Hepatocyte (in vitro differentiated cells): Measurements from ENCODE around the gene ELOVL5. TPM values are rescaled to one million over a fixed set of nuclear protein-coding genes. Genes with fewer than 3 reads are reported as not detected.

Experiments
- DNase-seq: peaks from one replicate; pipeline ENCODE4 v3.0.0-alpha.2; 2016; ENCODE audit warnings: low spot score
- H2AFZ ChIP-seq: fragments of 200-600 bp; sonication (generic); 2 replicates; pipeline ENCODE4 v1.6.0; 2016; ENCODE audit warnings: antibody characterized with exemption, mild to moderate bottlenecking
- H3K27ac ChIP-seq: fragments of 200-600 bp; sonication (generic); 2 replicates; pipeline ENCODE4 v1.5.1; 2016; ENCODE audit warnings: mild to moderate bottlenecking
- H3K27me3 ChIP-seq: fragments of 200-600 bp; sonication (generic); 2 replicates; pipeline ENCODE4 v1.6.1; 2016
- H3K36me3 ChIP-seq: fragments of 200-600 bp; sonication (generic); replicated peaks from 2 replicates; pipeline ENCODE4 v1.5.1; 2016; ENCODE audit warnings: low read depth; ENCODE audit not compliant: insufficient read depth
- H3K4me1 ChIP-seq: fragments of 200-600 bp; sonication (generic); 2 replicates; pipeline ENCODE4 v1.5.1; 2016; ENCODE audit warnings: mild to moderate bottlenecking, moderate library complexity; ENCODE audit not compliant: insufficient read depth
- H3K4me2 ChIP-seq: fragments of 200-600 bp; sonication (generic); 2 replicates; pipeline ENCODE4 v1.6.0; 2016
- H3K4me3 ChIP-seq: fragments of 200-600 bp; sonication (generic); 2 replicates; pipeline ENCODE4 v1.5.1; 2016; ENCODE audit warnings: mild to moderate bottlenecking
- H3K79me2 ChIP-seq: fragments of 200-600 bp; sonication (generic); 2 replicates; pipeline ENCODE4 v1.6.0; 2017; ENCODE audit warnings: mild to moderate bottlenecking
- H3K9me2 ChIP-seq: fragments of 200-600 bp; sonication (generic); replicated peaks from 2 replicates; pipeline ENCODE4 v1.6.0; 2017; ENCODE audit warnings: mild to moderate bottlenecking; ENCODE audit not compliant: insufficient read depth
- H3K9me3 ChIP-seq: fragments of 200-600 bp; sonication (generic); 2 replicates; pipeline ENCODE4 v1.5.1; 2016; ENCODE audit warnings: low read depth, mild to moderate bottlenecking
- H4K20me1 ChIP-seq: fragments of 200-600 bp; sonication (generic); 2 replicates; pipeline ENCODE4 v1.6.0; 2016; ENCODE audit warnings: mild to moderate bottlenecking; ENCODE audit not compliant: insufficient read depth, poor library complexity, severe bottlenecking
- EZH2 ChIP-seq: fragments of 200-600 bp; sonication (generic); IDR thresholded peaks from 2 replicates; pipeline ENCODE4 v1.6.1; 2016; ENCODE audit warnings: antibody characterized with exemption, mild to moderate bottlenecking, borderline replicate concordance
- EZH2phosphoT487 ChIP-seq: fragments of 200-600 bp; sonication (generic); IDR thresholded peaks from one replicate; pipeline ENCODE4 v1.6.1; 2018; ENCODE audit warnings: antibody characterized with exemption, mild to moderate bottlenecking, low read depth, moderate library complexity; ENCODE audit not compliant: unreplicated experiment, severe bottlenecking
- WGBS: methylation state at CpG from one replicate; pipeline ENCODE4 v1.1.6; 2016; ENCODE audit warnings: low lambda C conversion rate; ENCODE audit errors: missing lambda C conversion rate; 5-methylcytosine and 5-hydroxymethylcytosine counted together
- polyA plus RNA-seq: library from polyadenylated mRNA; unstranded; fragments of >200 nt; fragmentation: Nextera tagmentation; extraction: Ambion mirVana; gene quantifications from 2 replicates; pipeline ENCODE4 v1.2.1, GENCODE V29; 2016
- total RNA-seq: library from RNA; depleted of rRNA; stranded (reverse); fragments of >200 nt; gene quantifications from 2 replicates; pipeline ENCODE4 v1.2.3, GENCODE V29; 2014
- TF ChIP-seq, protein P1 (sequence below): fragments of 200-600 bp; sonication (generic); IDR thresholded peaks from 2 replicates; pipeline ENCODE4 v1.5.1; 2016; ENCODE audit warnings: antibody characterized with exemption, mild to moderate bottlenecking; ENCODE audit not compliant: poor library complexity

The ELOVL5 gene
- total and polyA plus RNA-seq, 2 experiments from 2014 or later: 144 to 156 TPM

DNA sequence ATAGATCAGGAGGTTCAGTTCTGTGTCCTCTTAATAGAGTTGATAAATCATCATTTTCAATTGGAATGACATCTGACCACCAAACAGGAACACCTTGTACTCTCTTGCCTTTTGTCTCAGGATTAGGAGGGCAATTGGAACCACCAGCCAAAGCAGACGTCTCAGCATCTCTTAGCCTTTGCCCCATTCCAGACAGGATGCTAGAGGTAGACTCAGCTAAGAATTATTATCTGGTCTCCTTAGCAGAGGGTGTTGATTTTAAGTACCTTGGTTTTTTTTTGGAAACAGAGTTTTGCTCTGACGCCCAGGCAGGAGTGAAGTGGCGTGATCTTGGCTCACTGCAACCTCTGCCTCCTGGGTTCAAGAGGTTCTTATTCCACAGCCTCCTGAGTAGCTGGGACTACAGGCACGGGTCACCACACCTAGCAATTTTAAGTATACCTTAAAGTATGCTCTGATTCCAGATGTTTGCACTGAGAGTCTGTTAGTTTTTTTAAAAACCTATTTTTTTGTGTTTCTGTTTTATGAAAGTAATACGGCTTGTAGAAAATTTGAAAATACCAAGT lies 28.0 kb upstream of the ELOVL5 start:
- no peak for DNase-seq
- Histone ChIP-seq H3K27me3 (no peaks in the 10 kb centered on the region), H3K27ac (no peak overlapping the region), H3K4me2 (no peak overlapping the region), H4K20me1 (no peaks in the 10 kb centered on the region), H3K4me3 (no peak overlapping the region), H3K36me3 (no peaks in the 10 kb centered on the region), H3K79me2 (no peaks in the 10 kb centered on the region), H3K9me2 (no peaks in the 10 kb centered on the region), H2AFZ (no peak overlapping the region), H3K4me1 (peaks cover 14% of the 10 kb centered on the region), H3K9me3 (no peaks in the 10 kb centered on the region)
- WGBS: 82% methylated on average over 5 of the region's 5 CpGs
- TF ChIP-seq EZH2phosphoT487 (no peak), EZH2 (no peak)
- TF ChIP-seq, protein P1, sequence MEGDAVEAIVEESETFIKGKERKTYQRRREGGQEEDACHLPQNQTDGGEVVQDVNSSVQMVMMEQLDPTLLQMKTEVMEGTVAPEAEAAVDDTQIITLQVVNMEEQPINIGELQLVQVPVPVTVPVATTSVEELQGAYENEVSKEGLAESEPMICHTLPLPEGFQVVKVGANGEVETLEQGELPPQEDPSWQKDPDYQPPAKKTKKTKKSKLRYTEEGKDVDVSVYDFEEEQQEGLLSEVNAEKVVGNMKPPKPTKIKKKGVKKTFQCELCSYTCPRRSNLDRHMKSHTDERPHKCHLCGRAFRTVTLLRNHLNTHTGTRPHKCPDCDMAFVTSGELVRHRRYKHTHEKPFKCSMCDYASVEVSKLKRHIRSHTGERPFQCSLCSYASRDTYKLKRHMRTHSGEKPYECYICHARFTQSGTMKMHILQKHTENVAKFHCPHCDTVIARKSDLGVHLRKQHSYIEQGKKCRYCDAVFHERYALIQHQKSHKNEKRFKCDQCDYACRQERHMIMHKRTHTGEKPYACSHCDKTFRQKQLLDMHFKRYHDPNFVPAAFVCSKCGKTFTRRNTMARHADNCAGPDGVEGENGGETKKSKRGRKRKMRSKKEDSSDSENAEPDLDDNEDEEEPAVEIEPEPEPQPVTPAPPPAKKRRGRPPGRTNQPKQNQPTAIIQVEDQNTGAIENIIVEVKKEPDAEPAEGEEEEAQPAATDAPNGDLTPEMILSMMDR: no peak

DNA sequence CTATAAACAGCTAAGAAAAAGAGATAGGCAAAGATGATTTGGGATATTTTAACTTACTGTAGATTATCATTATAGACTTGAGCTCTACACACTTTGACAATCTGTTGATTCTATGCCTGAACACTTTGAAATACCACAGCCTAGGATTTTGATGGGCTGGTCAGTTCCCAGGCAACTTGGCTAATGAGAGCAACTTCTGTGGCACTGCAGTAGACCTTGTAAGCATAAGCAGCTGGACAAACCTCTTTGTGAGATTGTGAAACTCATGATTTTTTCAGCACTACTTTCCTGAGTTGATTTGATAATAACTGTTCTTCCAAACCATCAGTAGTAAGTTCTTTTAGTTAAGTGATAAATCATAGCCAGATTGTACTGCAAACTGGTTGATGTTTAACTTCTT lies 27.1 kb upstream of the ELOVL5 start:
- no peak for TF ChIP-seq EZH2phosphoT487
- TF ChIP-seq, protein P1: no peak
- TF ChIP-seq EZH2: no peak
- no peak overlapping the region for H2AFZ ChIP-seq
- H3K4me2 ChIP-seq: no peak overlapping the region
- H3K4me1 ChIP-seq: peaks cover 14% of the 10 kb centered on the region
- H3K9me2 ChIP-seq: no peaks in the 10 kb centered on the region
- no peak for DNase-seq
- no peaks in the 10 kb centered on the region for H4K20me1 ChIP-seq
- no peaks in the 10 kb centered on the region for H3K27me3 ChIP-seq
- no peaks in the 10 kb centered on the region for H3K9me3 ChIP-seq
- H3K79me2 ChIP-seq: no peaks in the 10 kb centered on the region
- no peak overlapping the region for H3K27ac ChIP-seq
- H3K36me3 ChIP-seq: no peaks in the 10 kb centered on the region
- no peak overlapping the region for H3K4me3 ChIP-seq

DNA sequence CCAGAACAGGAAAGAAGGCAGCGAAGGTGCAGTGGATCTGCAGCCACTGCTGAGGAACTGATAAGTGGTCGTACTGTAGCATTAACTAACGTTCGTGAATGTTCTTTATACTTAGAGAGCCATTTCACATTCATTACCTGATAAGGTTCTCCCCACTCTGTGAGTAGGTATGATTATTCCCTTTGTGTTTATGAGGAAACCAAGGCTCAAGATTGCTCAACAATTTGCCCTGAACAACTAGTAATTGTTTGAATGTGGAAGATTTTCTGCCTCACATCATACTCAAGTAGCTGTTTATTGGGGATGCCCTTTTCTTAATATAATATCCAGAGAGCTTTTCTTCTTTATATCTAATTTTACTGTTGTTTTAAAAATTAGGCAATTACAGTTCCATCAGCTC lies 24.9 kb upstream of the ELOVL5 start:
- Histone ChIP-seq H3K4me2 (no peak overlapping the region), H3K27ac (no peak overlapping the region), H3K9me3 (no peaks in the 10 kb centered on the region), H3K4me1 (peaks cover 14% of the 10 kb centered on the region), H3K36me3 (no peaks in the 10 kb centered on the region), H3K27me3 (no peaks in the 10 kb centered on the region), H3K9me2 (no peaks in the 10 kb centered on the region), H4K20me1 (no peaks in the 10 kb centered on the region), H2AFZ (no peak overlapping the region), H3K79me2 (no peaks in the 10 kb centered on the region), H3K4me3 (no peak overlapping the region)
- no peak for DNase-seq
- TF ChIP-seq EZH2phosphoT487: no peak
- TF ChIP-seq EZH2: no peak
- TF ChIP-seq, protein P1: no peak
- WGBS: 58% methylated on average over 4 of the region's 4 CpGs
